GM23338 (cell line): Measurements from ENCODE around the gene OVAAL. TPM values are rescaled to one million over a fixed set of nuclear protein-coding genes. Genes with fewer than 3 reads are reported as not detected.

Experiments
- ATAC-seq: fragments of 200-7000 bp; cut with Tn5 transposase; 3 replicates; pipeline ENCODE4 v1.9.1; 2020
- DNase-seq: peaks from one replicate; pipeline ENCODE4 v3.0.0-alpha.2; 2015; ENCODE audit warnings: low spot score
- H2AFZ ChIP-seq: fragments of 200-600 bp; sonication (generic); 2 replicates; pipeline ENCODE4 v1.8.0; 2016; ENCODE audit warnings: antibody characterized with exemption, mild to moderate bottlenecking, moderate library complexity
- H3F3A ChIP-seq: fragments of 200-600 bp; sonication (generic); replicated peaks from 2 replicates; pipeline ENCODE4 v1.8.0; 2017; ENCODE audit warnings: antibody characterized with exemption, mixed run types, low read depth
- H3K27ac ChIP-seq: fragments of 200-600 bp; sonication (generic); 2 replicates; pipeline ENCODE4 v1.6.1; 2016; ENCODE audit warnings: low read depth
- H3K27me3 ChIP-seq: fragments of 200-600 bp; sonication (generic); 2 replicates; pipeline ENCODE4 v1.8.0; 2016; ENCODE audit warnings: mild to moderate bottlenecking, mixed run types, moderate library complexity; ENCODE audit not compliant: insufficient read depth
- H3K36me3 ChIP-seq: fragments of 200-600 bp; sonication (generic); 2 replicates; pipeline ENCODE4 v1.8.0; 2016; ENCODE audit warnings: mild to moderate bottlenecking; ENCODE audit not compliant: insufficient read depth
- H3K4me1 ChIP-seq: fragments of 200-600 bp; sonication (generic); 2 replicates; pipeline ENCODE4 v1.8.0; 2016; ENCODE audit warnings: mild to moderate bottlenecking, moderate library complexity; ENCODE audit not compliant: insufficient read depth
- H3K4me2 ChIP-seq: fragments of 200-600 bp; sonication (generic); 2 replicates; pipeline ENCODE4 v1.7.1; 2017; ENCODE audit warnings: mixed run types
- H3K4me3 ChIP-seq: fragments of 200-600 bp; sonication (generic); 2 replicates; pipeline ENCODE4 v1.6.1; 2016; ENCODE audit warnings: mixed run types
- H3K79me2 ChIP-seq: fragments of 200-600 bp; sonication (generic); replicated peaks from 2 replicates; pipeline ENCODE4 v1.8.0; 2017; ENCODE audit warnings: mild to moderate bottlenecking; ENCODE audit not compliant: insufficient read depth
- H3K9me2 ChIP-seq: fragments of 200-600 bp; sonication (generic); 2 replicates; pipeline ENCODE4 v1.8.0; 2017; ENCODE audit not compliant: insufficient read depth
- H4K20me1 ChIP-seq: fragments of 200-600 bp; sonication (generic); replicated peaks from 2 replicates; pipeline ENCODE4 v1.8.0; 2017; ENCODE audit warnings: mild to moderate bottlenecking; ENCODE audit not compliant: insufficient read depth
- H3K27ac Mint-ChIP-seq: 2 replicates; pipeline ENCODE4 v1.8.0; 2020; ENCODE audit warnings: inconsistent platforms, mild to moderate bottlenecking, moderate library complexity, mixed read lengths
- H3K27me3 Mint-ChIP-seq: 3 replicates; pipeline ENCODE4 v1.8.0; 2022; ENCODE audit warnings: low read depth, mild to moderate bottlenecking, moderate library complexity, mixed read lengths, inconsistent platforms; ENCODE audit not compliant: insufficient read depth, poor library complexity
- H3K36me3 Mint-ChIP-seq: 3 replicates; pipeline ENCODE4 v1.8.0; 2021; ENCODE audit warnings: low read depth, mild to moderate bottlenecking, inconsistent platforms, moderate library complexity, mixed read lengths
- H3K4me1 Mint-ChIP-seq: 3 replicates; pipeline ENCODE4 v1.8.0; 2020; ENCODE audit warnings: mild to moderate bottlenecking, inconsistent platforms, mixed read lengths
- H3K4me3 Mint-ChIP-seq: 3 replicates; pipeline ENCODE4 v1.8.0; 2021; ENCODE audit warnings: moderate library complexity, mild to moderate bottlenecking, inconsistent platforms, mixed read lengths
- H3K9me3 Mint-ChIP-seq: 3 replicates; pipeline ENCODE4 v1.8.0; 2020; ENCODE audit warnings: moderate library complexity, mild to moderate bottlenecking, inconsistent platforms, mixed read lengths
- CREB1 ChIP-seq: fragments of 250-450 bp; sonication (Bioruptor Pico); IDR thresholded peaks from 2 replicates; pipeline ENCODE4 v1.5.0; 2020; ENCODE audit warnings: low read depth, mild to moderate bottlenecking, moderate library complexity
- ETS1 ChIP-seq: IDR thresholded peaks from 2 replicates; pipeline ENCODE4 v1.6.1; 2016; ENCODE audit warnings: antibody characterized with exemption
- EZH2 ChIP-seq: fragments of 200-600 bp; sonication (generic); IDR thresholded peaks from one replicate; pipeline ENCODE4 v1.8.0; 2017; ENCODE audit warnings: antibody characterized with exemption, mild to moderate bottlenecking, low read depth; ENCODE audit not compliant: unreplicated experiment
- EZH2phosphoT487 ChIP-seq: fragments of 200-600 bp; sonication (generic); IDR thresholded peaks from one replicate; pipeline ENCODE4 v1.8.1; 2018; ENCODE audit warnings: antibody characterized with exemption; ENCODE audit not compliant: unreplicated experiment
- JUNB ChIP-seq: IDR thresholded peaks from one replicate; pipeline ENCODE4 v1.6.1; 2016; ENCODE audit warnings: antibody characterized with exemption; ENCODE audit not compliant: unreplicated experiment
- NANOG ChIP-seq: IDR thresholded peaks from 2 replicates; pipeline ENCODE4 v1.6.1; 2016; ENCODE audit warnings: antibody characterized with exemption, borderline replicate concordance
- POLR2AphosphoS5 ChIP-seq: IDR thresholded peaks from 2 replicates; pipeline ENCODE4 v1.6.1; 2016; ENCODE audit warnings: antibody characterized with exemption, low read depth
- STAT1 ChIP-seq: IDR thresholded peaks from one replicate; pipeline ENCODE4 v1.6.1; 2016; ENCODE audit warnings: antibody characterized with exemption; ENCODE audit not compliant: unreplicated experiment
- ZNF114 ChIP-seq: fragments of 250-450 bp; sonication (Bioruptor Pico); IDR thresholded peaks from 2 replicates; pipeline ENCODE4 v1.5.0; 2020; ENCODE audit warnings: mild to moderate bottlenecking, moderate library complexity
- ZNF331 ChIP-seq: fragments of 250-450 bp; sonication (Bioruptor Pico); IDR thresholded peaks from 2 replicates; pipeline ENCODE4 v1.5.0; 2020; ENCODE audit warnings: low read depth, mild to moderate bottlenecking, moderate library complexity
- ZNF462 ChIP-seq: fragments of 250-450 bp; sonication (Bioruptor Pico); IDR thresholded peaks from 2 replicates; pipeline ENCODE4 v1.5.0; 2020; ENCODE audit warnings: mild to moderate bottlenecking, moderate library complexity
- polyA plus RNA-seq: library from polyadenylated mRNA; unstranded; fragments of >200 nt; fragmentation: Nextera tagmentation; extraction: Ambion mirVana; gene quantifications from 2 replicates; pipeline ENCODE4 v1.2.1, GENCODE V29; 2016
- total RNA-seq: library from RNA; depleted of rRNA; stranded (reverse); fragments of >200 nt; shearing (Covaris generic); gene quantifications from 2 replicates; pipeline ENCODE4 v1.2.3, GENCODE V29; 2014
- TF ChIP-seq, protein P1 (sequence below): IDR thresholded peaks from one replicate; pipeline ENCODE4 v1.6.1; 2018; ENCODE audit warnings: antibody characterized with exemption; ENCODE audit not compliant: unreplicated experiment
- TF ChIP-seq, protein P2 (sequence below), 2 experiments: fragments of 200-600 bp in 1 of 2; sonication (generic) in 1 of 2; conservative IDR thresholded peaks; 2 replicates each; pipeline versions ENCODE4 v1.5.1 to v1.6.1; 2016 to 2017; ENCODE audit warnings: antibody characterized with exemption in 2 of 2, low read depth in 2 of 2, mild to moderate bottlenecking in 2 of 2, moderate library complexity in 1 of 2

OVAAL gene
- total and polyA plus RNA-seq, 2 experiments from 2014 or later = not detected

GRCh38 chr1:180597520-180597919, 38.8 kb downstream of the OVAAL start:
- TF ChIP-seq EZH2 (no peak), ZNF462 (CRISPR knock-in tag) (no peak), EZH2phosphoT487 (no peak), ZNF114 (CRISPR knock-in tag) (no peak), ETS1 (no peak), CREB1 (no peak), STAT1 (no peak), POLR2AphosphoS5 (no peak), JUNB (no peak), ZNF331 (CRISPR knock-in tag) (no peak), NANOG (no peak)
- TF ChIP-seq, protein P1, sequence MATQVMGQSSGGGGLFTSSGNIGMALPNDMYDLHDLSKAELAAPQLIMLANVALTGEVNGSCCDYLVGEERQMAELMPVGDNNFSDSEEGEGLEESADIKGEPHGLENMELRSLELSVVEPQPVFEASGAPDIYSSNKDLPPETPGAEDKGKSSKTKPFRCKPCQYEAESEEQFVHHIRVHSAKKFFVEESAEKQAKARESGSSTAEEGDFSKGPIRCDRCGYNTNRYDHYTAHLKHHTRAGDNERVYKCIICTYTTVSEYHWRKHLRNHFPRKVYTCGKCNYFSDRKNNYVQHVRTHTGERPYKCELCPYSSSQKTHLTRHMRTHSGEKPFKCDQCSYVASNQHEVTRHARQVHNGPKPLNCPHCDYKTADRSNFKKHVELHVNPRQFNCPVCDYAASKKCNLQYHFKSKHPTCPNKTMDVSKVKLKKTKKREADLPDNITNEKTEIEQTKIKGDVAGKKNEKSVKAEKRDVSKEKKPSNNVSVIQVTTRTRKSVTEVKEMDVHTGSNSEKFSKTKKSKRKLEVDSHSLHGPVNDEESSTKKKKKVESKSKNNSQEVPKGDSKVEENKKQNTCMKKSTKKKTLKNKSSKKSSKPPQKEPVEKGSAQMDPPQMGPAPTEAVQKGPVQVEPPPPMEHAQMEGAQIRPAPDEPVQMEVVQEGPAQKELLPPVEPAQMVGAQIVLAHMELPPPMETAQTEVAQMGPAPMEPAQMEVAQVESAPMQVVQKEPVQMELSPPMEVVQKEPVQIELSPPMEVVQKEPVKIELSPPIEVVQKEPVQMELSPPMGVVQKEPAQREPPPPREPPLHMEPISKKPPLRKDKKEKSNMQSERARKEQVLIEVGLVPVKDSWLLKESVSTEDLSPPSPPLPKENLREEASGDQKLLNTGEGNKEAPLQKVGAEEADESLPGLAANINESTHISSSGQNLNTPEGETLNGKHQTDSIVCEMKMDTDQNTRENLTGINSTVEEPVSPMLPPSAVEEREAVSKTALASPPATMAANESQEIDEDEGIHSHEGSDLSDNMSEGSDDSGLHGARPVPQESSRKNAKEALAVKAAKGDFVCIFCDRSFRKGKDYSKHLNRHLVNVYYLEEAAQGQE = no peak
- TF ChIP-seq, protein P2, sequence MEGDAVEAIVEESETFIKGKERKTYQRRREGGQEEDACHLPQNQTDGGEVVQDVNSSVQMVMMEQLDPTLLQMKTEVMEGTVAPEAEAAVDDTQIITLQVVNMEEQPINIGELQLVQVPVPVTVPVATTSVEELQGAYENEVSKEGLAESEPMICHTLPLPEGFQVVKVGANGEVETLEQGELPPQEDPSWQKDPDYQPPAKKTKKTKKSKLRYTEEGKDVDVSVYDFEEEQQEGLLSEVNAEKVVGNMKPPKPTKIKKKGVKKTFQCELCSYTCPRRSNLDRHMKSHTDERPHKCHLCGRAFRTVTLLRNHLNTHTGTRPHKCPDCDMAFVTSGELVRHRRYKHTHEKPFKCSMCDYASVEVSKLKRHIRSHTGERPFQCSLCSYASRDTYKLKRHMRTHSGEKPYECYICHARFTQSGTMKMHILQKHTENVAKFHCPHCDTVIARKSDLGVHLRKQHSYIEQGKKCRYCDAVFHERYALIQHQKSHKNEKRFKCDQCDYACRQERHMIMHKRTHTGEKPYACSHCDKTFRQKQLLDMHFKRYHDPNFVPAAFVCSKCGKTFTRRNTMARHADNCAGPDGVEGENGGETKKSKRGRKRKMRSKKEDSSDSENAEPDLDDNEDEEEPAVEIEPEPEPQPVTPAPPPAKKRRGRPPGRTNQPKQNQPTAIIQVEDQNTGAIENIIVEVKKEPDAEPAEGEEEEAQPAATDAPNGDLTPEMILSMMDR (conservative IDR thresholded peaks at IDR 0.05; ENCODE audit: low read depth in 2 of 2) = no peak
- DNase-seq (no peak), ATAC-seq (no peak)
- Histone ChIP-seq H3K27me3 (no peaks in the 10 kb centered on the region), H3K79me2 (no peaks in the 10 kb centered on the region), H3K4me3 (no peak overlapping the region), H4K20me1 (no peaks in the 10 kb centered on the region), H3K4me2 (no peak overlapping the region), H3K27ac (no peak overlapping the region), H3K4me1 (no peaks in the 10 kb centered on the region), H3K36me3 (no peaks in the 10 kb centered on the region), H3K9me2 (no peaks in the 10 kb centered on the region), H2AFZ (no peak overlapping the region), H3F3A (no peaks in the 10 kb centered on the region)
- Mint-ChIP-seq H3K4me3 (no peak overlapping the region), H3K9me3 (no peaks in the 10 kb centered on the region), H3K27ac (no peak overlapping the region), H3K4me1 (no peaks in the 10 kb centered on the region), H3K36me3 (no peaks in the 10 kb centered on the region), H3K27me3 (peaks cover 5% of the 10 kb centered on the region)
